ENCODE results near the gene SELENOM.

GRCh38 chr22:31083923-31084810 is 23.2 kb downstream of the SELENOM start:
- TF ChIP-seq CTCF (IDR thresholded peaks at IDR 0.05) (no peak), EZH2 (IDR thresholded peaks at IDR 0.05; ENCODE audit: borderline replicate concordance, insufficient read depth, low read depth, low read length, poor library complexity, severe bottlenecking) (no peak)
